ENCODE measurements around the gene MEIS2.
"Not testable (repeated sequence)": the region's sequence is repeated elsewhere in the genome, so short reads cannot be mapped to it uniquely, and the experiment has no call there.

MEIS2 gene

GRCh38 chr15:37004373-37004869, 95.9 kb downstream of the MEIS2 start:
- DNase-seq = no peak

DNA sequence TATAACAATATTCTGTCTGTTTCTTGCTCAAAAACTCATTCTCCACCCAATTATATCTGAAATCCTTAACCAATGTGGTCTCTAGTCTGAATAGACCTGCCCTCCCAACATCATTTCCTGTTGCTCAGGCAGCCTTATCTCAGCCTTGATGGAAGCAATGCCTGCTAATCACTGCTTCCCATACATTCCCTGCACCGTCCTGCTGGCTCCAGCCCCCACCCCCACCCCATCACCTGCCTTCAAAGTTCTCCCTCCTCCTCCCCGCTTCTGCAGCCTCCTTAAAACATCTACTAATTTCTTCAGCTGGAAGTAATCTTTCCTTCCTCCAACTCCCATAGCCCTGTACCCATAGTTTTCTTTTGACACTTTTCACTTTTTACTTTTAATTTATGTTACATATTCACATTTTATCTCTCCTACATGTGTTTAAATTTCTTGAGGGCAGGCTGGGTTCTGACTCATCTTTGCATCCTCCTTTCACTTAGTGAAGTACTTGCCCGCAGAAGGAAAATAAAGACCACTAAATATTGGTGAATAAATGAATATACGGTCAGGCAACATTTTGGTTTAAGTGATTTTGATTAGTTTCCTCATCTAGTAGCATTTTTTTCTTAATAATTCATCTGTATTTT, 98.2 kb downstream of the MEIS2 start:
- no peak for DNase-seq

- no peak for DNase-seq
Measured at GRCh38 chr15:37001417-37001816, 98.9 kb downstream of the MEIS2 start.

DNA sequence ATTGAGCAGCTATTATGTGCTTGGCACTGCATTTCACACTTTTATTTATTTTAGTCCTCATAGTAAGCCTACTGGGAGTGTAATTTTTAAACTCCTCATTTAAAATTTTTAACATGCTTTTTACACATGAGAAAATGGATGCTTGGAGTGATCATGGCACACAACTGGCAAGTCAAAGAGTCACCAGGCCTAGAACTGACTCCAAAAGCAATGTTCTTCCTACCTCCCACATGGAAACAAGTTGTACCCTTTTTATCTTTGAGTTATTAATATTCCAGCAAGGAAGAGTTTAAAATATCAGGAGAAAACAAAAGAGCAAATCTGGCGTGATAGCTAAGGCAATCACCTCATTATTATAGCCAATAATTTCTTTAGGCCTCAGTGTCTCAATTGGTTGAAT, 100.6 kb downstream of the MEIS2 start:
- DNase-seq = no peak

- no peak for DNase-seq
Measured at GRCh38 chr15:36996538-36997181, 103.7 kb downstream of the MEIS2 start.

DNA sequence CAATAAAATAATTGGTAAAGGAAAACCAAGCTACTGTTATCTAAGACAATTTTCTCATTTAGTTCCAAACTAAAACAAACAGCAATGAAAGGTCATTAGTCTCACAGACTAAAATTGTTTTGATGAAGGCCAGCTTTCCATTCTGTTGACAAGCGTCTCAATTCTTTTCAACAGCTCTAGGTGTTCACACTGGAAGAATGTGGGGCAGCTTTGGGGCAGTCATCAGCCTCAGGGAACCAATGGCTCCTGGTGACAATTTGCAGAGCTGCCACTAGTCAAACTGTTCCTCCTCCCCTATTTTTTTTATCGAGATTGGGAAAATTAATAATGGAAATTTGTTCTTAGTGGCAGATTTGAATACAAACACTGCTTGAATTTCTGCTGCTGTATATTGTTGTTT, 104.2 kb downstream of the MEIS2 start:
- DNase-seq = no peak

- DNase-seq = no peak
Measured at GRCh38 chr15:36994790-36995189, 105.6 kb downstream of the MEIS2 start.

DNA sequence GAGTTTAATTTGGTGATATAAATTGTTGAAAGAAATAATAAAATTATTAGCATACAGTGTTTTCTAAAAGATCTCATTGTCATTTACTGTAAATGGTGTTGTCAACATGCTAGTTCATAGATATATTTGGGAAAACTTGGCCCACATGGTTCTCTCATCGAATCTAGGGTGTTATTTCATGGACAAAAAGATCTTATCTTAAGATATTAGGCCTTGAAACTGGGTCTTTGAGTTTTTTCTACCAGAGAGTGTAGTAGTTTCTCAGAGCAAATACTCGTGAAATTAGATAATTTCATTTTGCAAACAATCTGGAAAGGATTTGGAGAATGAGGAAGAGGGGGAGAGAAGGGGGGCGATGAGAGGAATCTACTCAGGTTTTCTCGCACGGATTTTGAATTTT, 107.9 kb downstream of the MEIS2 start:
- no peak for DNase-seq

- no peak for DNase-seq
Measured at GRCh38 chr15:36988947-36989346, 111.4 kb downstream of the MEIS2 start.

- DNase-seq = no peak
Measured at GRCh38 chr15:36982430-36982829, 117.9 kb downstream of the MEIS2 start.

DNA sequence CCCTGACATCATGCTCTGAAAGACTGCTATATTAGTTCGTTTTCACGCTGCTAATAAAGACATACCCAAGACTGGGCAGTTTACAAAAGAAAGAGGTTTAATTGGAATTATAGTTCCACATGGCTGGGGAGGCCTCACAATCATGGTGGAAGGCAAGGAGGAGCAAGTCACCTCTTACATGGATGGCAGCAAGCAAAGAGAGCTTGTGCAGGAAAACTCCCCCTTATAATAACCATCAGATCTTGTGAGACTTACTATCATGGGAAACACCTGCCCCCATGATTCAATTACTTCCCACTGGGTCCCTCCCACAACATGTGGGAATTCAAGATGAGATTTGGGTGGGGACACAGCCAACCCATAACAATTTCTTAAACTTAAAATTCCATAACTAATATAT, 120.1 kb downstream of the MEIS2 start:
- DNase-seq = not testable (repeated sequence)

GRCh38 chr15:36978625-36979024, 121.7 kb downstream of the MEIS2 start:
- no peak for DNase-seq

- no peak for DNase-seq
Measured at GRCh38 chr15:36978126-36978525, 122.2 kb downstream of the MEIS2 start.

DNA sequence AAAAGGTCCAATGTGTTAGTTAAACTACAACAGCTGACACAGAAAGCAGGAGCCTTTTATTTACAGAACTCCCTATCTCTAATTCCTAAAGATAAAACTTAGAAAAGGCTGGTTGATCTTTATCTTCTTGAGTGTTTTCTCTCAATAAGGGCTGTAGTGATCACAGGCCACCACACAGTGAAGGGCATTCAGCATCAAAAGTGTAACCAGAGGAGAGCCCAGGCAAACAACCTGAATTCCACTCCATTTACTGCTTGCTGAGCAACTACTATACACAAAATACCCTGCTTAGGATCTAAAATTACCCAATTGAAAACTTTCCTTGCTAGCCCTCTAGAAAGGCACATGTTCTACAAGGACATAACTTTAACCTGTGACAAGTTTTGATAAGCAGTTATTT, 122.7 kb downstream of the MEIS2 start:
- DNase-seq = no peak

DNA sequence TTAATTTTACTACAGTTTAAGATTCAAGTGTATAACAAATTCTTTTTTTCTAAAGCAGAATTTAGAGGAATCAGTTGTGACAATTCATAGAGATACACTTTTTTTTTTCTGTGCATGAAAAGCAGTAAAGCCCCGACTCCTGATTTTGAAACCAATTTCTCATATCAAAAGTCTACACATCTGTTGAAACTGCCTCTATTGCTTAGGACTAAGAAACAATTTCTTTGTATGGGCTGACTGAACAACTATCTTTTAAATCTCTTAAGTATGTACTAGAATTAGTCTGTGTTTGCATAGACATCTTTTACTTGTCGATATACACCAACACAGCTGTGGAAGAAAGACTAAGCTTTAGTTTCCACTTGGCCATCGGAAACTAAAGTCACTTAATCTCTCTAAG, 127.6 kb downstream of the MEIS2 start:
- DNase-seq = no peak

DNA sequence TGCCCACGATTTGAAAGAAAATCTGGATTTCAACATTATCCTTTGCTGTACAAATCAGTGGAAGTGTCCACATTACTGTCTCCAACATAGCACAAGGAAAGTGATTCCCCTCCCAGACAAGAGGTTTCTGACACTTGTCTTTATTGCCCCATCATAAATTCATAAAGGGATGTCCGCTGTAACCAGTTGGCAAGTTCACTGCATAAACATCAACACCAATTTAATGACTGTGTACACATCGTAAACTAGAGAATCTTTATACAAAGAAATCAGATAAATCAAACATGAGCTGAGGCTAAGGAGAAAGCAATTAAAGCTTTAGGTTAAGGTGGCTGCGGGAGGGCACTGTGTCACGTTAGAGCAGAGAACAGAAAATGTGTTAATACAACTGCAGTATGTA, 129.8 kb downstream of the MEIS2 start:
- no peak for DNase-seq

DNA sequence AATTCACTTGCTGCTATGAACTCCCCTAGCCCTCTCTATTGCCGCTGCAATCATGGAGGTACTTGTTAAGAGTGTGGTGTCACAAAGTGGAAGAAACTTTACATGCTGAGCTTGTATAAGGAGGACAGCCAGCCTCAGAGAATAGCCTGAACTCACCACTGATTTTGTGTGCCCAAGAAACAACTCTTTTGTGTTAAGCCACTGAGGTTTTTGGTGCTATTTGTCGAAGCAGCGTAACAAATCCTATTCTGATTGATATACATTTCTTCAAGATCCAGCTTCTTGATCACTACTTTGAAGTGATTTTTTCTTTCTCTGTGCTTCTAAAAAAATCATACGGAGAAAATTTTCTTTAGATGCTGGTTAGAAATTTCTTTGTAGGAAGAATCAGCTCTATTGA, 132.4 kb downstream of the MEIS2 start:
- no peak for DNase-seq

GRCh38 chr15:36966708-36967107, 133.6 kb downstream of the MEIS2 start:
- no peak for DNase-seq

GRCh38 chr15:36965570-36966342, 134.6 kb downstream of the MEIS2 start:
- DNase-seq = no peak

DNA sequence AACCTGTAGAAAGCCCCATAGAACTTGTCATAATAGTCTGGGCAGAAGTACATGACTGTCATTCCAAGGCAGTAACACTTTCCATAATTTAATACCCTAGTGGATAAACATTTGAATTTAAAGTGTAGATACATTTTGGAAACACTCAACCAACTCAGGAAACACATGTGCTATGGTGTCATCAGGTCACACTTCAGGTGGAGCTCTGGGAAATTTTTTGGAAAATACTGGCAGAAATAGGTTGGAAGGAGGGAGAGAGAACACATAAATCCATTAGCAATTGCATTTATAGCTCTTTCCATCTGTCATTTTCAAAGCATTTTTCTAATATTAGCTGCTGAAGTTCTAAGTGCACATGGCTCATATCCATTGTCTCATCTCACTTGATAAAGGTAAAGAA, 135.7 kb downstream of the MEIS2 start:
- DNase-seq = no peak

GRCh38 chr15:36961956-36962355, 138.4 kb downstream of the MEIS2 start:
- DNase-seq = no peak

GRCh38 chr15:36960947-36961227, 139.5 kb downstream of the MEIS2 start:
- no peak for DNase-seq

GRCh38 chr15:36960179-36960946, 140.0 kb downstream of the MEIS2 start:
- DNase-seq = no peak

- DNase-seq = no peak
Measured at GRCh38 chr15:36959746-36960145, 140.6 kb downstream of the MEIS2 start.

Measured in activated T-cell treated with anti-CD3 and anti-CD28 coated beads for 4 hours (primary cell).